GM12872 (cell line): ENCODE data around the gene POLR1A.

Experiments used
- CTCF ChIP-seq: IDR thresholded peaks from 3 replicates; pipeline ENCODE4 v1.5.1; 2011; ENCODE audit warnings: low read depth, mild to moderate bottlenecking, low read length, moderate library complexity; ENCODE audit not compliant: insufficient read depth

The POLR1A gene

GRCh38 chr2:86022661-86023365, 82.9 kb downstream of the POLR1A start:
- no peak for TF ChIP-seq CTCF

- TF ChIP-seq CTCF = no peak
Observed at GRCh38 chr2:86021396-86022378, 84.0 kb downstream of the POLR1A start.

- TF ChIP-seq CTCF = no peak
Observed at GRCh38 chr2:86020984-86021383, 84.7 kb downstream of the POLR1A start.

GRCh38 chr2:86019121-86019520, 86.6 kb downstream of the POLR1A start:
- no peak for TF ChIP-seq CTCF

- TF ChIP-seq CTCF = no peak
Observed at GRCh38 chr2:86017901-86018896, 87.5 kb downstream of the POLR1A start.

- TF ChIP-seq CTCF = no peak
Observed at GRCh38 chr2:86016581-86016980, 89.1 kb downstream of the POLR1A start.
